K562 (cell line): ENCODE results near the gene LRFN2. TPM values are rescaled to one million over a fixed set of nuclear protein-coding genes. Genes with fewer than 3 reads are reported as not detected.

Experiments used
- ATAC-seq: fragments of 200-7000 bp; cut with Tn5 transposase; 3 replicates; pipeline ENCODE4 v1.9.1; 2020; ENCODE audit warnings: moderate library complexity
- BruUV-seq: library from RNA; stranded (reverse); fragments of 400-500 nt; replicated peaks from 2 replicates; lab custom pipeline; 2021; lab: Mats Ljungman, UMichigan
- CTCF ChIA-PET: fragments of 300-600 bp; formaldehyde crosslinking; extraction: SDS; loops from one replicate; lab custom pipeline; 2021; ENCODE audit warnings: low intra/inter-chr PET ratio; lab: Yijun Ruan, JAX
- POLR2A ChIA-PET: fragments of 300-600, 350-650 bp; sonication (Branson Sonifier 250); formaldehyde crosslinking; extraction: SDS; loops from one replicate; lab custom pipeline; 2021; ENCODE audit warnings: antibody characterized with exemption, inconsistent platforms; lab: Yijun Ruan, JAX
- DNase-seq, 4 experiments: peaks; one replicate each; pipeline versions ENCODE4 v3.0.0 to v3.0.0-alpha.2; 2011 to 2018; ENCODE audit warnings: low spot score in 3 of 4, mixed read lengths in 3 of 4; ENCODE audit errors: extremely low read depth in 1 of 4
- FAIRE-seq: peaks from 2 replicates; lab custom pipeline; 2011; peaks lifted over from hg19 to GRCh38; lab: Jason Lieb, UNC
- H2AFZ ChIP-seq: 2 replicates; pipeline ENCODE4 v1.6.0; 2011; ENCODE audit warnings: low read depth, low read length, control low read depth, inconsistent platforms
- H3K27ac ChIP-seq: fragments of 200-600 bp; 3 replicates; pipeline ENCODE4 v1.8.0; 2011; ENCODE audit warnings: low read depth, mild to moderate bottlenecking, control low read depth, inconsistent platforms, low read length, moderate library complexity, mixed read lengths; ENCODE audit errors: extremely low read depth
- H3K27me3 ChIP-seq, 2 experiments: fragments of 300-600 bp in 1 of 2; 2 replicates in 1 of 2; 3 replicates in 1 of 2; pipeline versions ENCODE4 v1.6.0 to v1.8.0; 2011; ENCODE audit warnings: inconsistent platforms in 2 of 2, low read length in 2 of 2, mild to moderate bottlenecking in 1 of 2, mixed read lengths in 1 of 2, moderate library complexity in 1 of 2; ENCODE audit not compliant: control insufficient read depth in 2 of 2, insufficient read depth in 2 of 2
- H3K36me3 ChIP-seq: fragments of 300-600 bp; 3 replicates; pipeline ENCODE4 v1.8.0; 2011; ENCODE audit warnings: mild to moderate bottlenecking, low read length, inconsistent platforms; ENCODE audit not compliant: control insufficient read depth, insufficient read depth
- H3K4me1 ChIP-seq, 2 experiments: fragments of 200-600 bp in 1 of 2; replicated peaks in 1 of 2; 2 replicates in 1 of 2; 3 replicates in 1 of 2; pipeline versions ENCODE4 v1.5.1 to v1.8.0; 2011; ENCODE audit warnings: inconsistent platforms in 2 of 2, low read length in 2 of 2, mild to moderate bottlenecking in 1 of 2, mixed read lengths in 1 of 2, moderate library complexity in 1 of 2; ENCODE audit not compliant: control insufficient read depth in 2 of 2, insufficient read depth in 2 of 2
- H3K4me2 ChIP-seq: 2 replicates; pipeline ENCODE4 v1.6.1; 2011; ENCODE audit warnings: low read length, control low read depth, inconsistent platforms, mixed read lengths; ENCODE audit not compliant: insufficient read depth
- H3K4me3 ChIP-seq: fragments of 200-600 bp; sonication (generic), shearing (Covaris generic); 2 replicates; pipeline ENCODE4 v1.5.1; 2016; ENCODE audit warnings: control low read depth, inconsistent platforms
- H3K79me2 ChIP-seq: fragments of 200-600 bp; 3 replicates; pipeline ENCODE4 v1.8.0; 2011; ENCODE audit warnings: low read length, inconsistent platforms; ENCODE audit not compliant: control insufficient read depth, insufficient read depth
- H3K9ac ChIP-seq, 2 experiments: 2 replicates each; pipeline versions ENCODE4 v1.6.0 to v1.6.1; 2011; ENCODE audit warnings: low read depth in 2 of 2, low read length in 2 of 2, control low read depth in 1 of 2, inconsistent platforms in 1 of 2, mild to moderate bottlenecking in 1 of 2, mixed read lengths in 1 of 2; ENCODE audit not compliant: insufficient read depth in 1 of 2
- H3K9me1 ChIP-seq: one replicate; pipeline ENCODE4 v1.6.0; 2011; ENCODE audit warnings: inconsistent platforms, mild to moderate bottlenecking, low read length, moderate library complexity; ENCODE audit not compliant: control insufficient read depth, insufficient read depth
- H3K9me3 ChIP-seq: replicated peaks from 2 replicates; pipeline ENCODE4 v1.5.1; 2011; ENCODE audit warnings: low read depth, low read length, inconsistent platforms; ENCODE audit not compliant: control insufficient read depth, insufficient read depth
- H4K20me1 ChIP-seq: replicated peaks from 2 replicates; pipeline ENCODE4 v1.6.1; 2011; ENCODE audit warnings: low read length, inconsistent platforms, mixed read lengths; ENCODE audit not compliant: control insufficient read depth, insufficient read depth
- ARID2 ChIP-seq: fragments of 450-650 bp; IDR thresholded peaks from 2 replicates; pipeline ENCODE4 v1.6.1; 2017; ENCODE audit warnings: antibody characterized with exemption, mild to moderate bottlenecking
- BRD9 ChIP-seq: fragments of 450-650 bp; IDR thresholded peaks from 2 replicates; pipeline ENCODE4 v1.6.1; 2018; ENCODE audit warnings: low read depth; ENCODE audit not compliant: partially characterized antibody
- MXI1 ChIP-seq: IDR thresholded peaks from 2 replicates; pipeline ENCODE4 v1.6.1; 2011; ENCODE audit warnings: low read depth, mild to moderate bottlenecking, improper control_type of control experiment, low read length
- POLR2AphosphoS2 ChIP-seq: IDR thresholded peaks from 2 replicates; pipeline ENCODE4 v1.6.1; 2012; ENCODE audit warnings: low read length, improper control_type of control experiment
- ZNF212 ChIP-seq: fragments of 450-650 bp; formaldehyde crosslinking; IDR thresholded peaks from 2 replicates; pipeline ENCODE4 v1.4.0; 2020; ENCODE audit warnings: mild to moderate bottlenecking
- WGBS: fragments of 100-300 bp; shearing (Covaris generic); methylation state at CpG from one replicate; pipeline ENCODE4 v1.1.6; 2016; ENCODE audit warnings: low coverage, mixed read lengths; ENCODE audit not compliant: insufficient coverage; ENCODE audit errors: missing lambda C conversion rate; 5-methylcytosine and 5-hydroxymethylcytosine counted together
- in situ Hi-C: fragments of 300-500 bp; cut with MboI; formaldehyde crosslinking; loops from 4 replicates; pipeline ENCODE4 v1.15.0; 2018; ENCODE audit warnings: inconsistent platforms, mixed read lengths
- intact Hi-C: fragments of 100-400 bp; cut with micrococcal nuclease; formaldehyde crosslinking; loops from 2 replicates; pipeline ENCODE4 v1.14.2; 2022
- polyA plus RNA-seq, 8 experiments: library from polyadenylated mRNA; depleted of rRNA in 4 of 8; stranded (reverse) in 5 of 8; unstranded in 3 of 8; fragments of >200 nt; fragmentation: Nextera tagmentation in 2 of 8; fragmentation: Illumina TruSeq in 1 of 8; extraction: Ambion mirVana in 2 of 8; extraction: Trizol in 1 of 8; gene quantifications; 2 replicates each; pipeline versions ENCODE4 v1.2.1 to v1.2.3, GENCODE V29; 2011 to 2014; ENCODE audit warnings: inconsistent platforms in 1 of 8, missing spikeins in 1 of 8
- total RNA-seq, 7 experiments: library from RNA; depleted of rRNA in 6 of 7; stranded (reverse); fragments of >200 nt in 6 of 7; fragmentation: Illumina TruSeq in 2 of 7; extraction: Trizol in 2 of 7; gene quantifications; 2 replicates each; pipeline versions ENCODE4 v1.2.1 to v1.2.3, GENCODE V29; 2011 to 2021; ENCODE audit warnings: low replicate concordance in 1 of 7
- TF ChIP-seq, protein P1 (sequence below): IDR thresholded peaks from 2 replicates; pipeline ENCODE4 v1.6.1; 2011; ENCODE audit not compliant: insufficient read length; ENCODE audit errors: extremely low read depth
- TF ChIP-seq, protein P2 (sequence below): fragments of 450-650 bp; IDR thresholded peaks from one replicate; pipeline ENCODE4 v1.6.1; 2018; ENCODE audit warnings: mild to moderate bottlenecking, moderate library complexity; ENCODE audit not compliant: partially characterized antibody
- TF ChIP-seq, protein P3 (sequence below): fragments of 250-450 bp; sonication (Bioruptor Pico); IDR thresholded peaks from 2 replicates; pipeline ENCODE4 v1.5.0; 2022; ENCODE audit warnings: mild to moderate bottlenecking
- TF ChIP-seq, protein P4 (sequence below): sonication (generic); IDR thresholded peaks from 2 replicates; pipeline ENCODE4 v1.6.1; 2016
- TF ChIP-seq, protein P5 (sequence below): fragments of 250-450 bp; sonication (Bioruptor Pico); IDR thresholded peaks from 2 replicates; pipeline ENCODE4 v1.4.0; 2020; ENCODE audit warnings: mild to moderate bottlenecking, moderate library complexity

The LRFN2 gene
- total and polyA plus RNA-seq, 9 of the 15 experiments (the other 6 are each of a cell fraction or from before 2014, with no cell fraction given) = not detected

DNA sequence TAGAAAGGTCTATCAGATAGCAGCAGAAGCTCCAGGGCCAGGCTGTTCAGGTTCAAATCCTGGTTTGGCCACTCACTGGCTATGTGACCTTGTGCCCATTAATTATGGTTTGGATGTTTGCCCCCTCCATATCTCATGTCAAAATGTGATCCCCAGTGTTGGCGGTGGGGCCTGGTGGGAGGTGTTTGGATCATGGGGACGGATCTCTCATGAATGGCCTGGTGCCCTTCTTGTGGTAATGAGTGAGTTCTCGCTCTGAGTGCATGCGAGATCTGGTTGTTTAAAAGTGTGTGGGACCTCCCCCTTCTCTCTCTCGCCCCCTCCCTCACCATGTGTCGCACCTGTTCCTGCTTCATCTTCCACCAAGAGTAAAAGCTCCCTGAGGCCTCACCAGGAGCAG is 240.9 kb downstream of the LRFN2 start:
- no peak overlapping the region for H2AFZ ChIP-seq
- in situ Hi-C loops (loop anchor here (5.0 kb wide), 1 partner anchor 84 kb away; no protein-coding TSS in a partner anchor), intact Hi-C loops (no loop called here)
- ChIA-PET POLR2A (no interaction called here), CTCF (no interaction called here)
- H3K9me1 ChIP-seq = no peaks in the 10 kb centered on the region
- no peaks in the 10 kb centered on the region for H3K79me2 ChIP-seq
- BruUV-seq = no TSS peak
- no peak overlapping the region for H3K27ac ChIP-seq
- ATAC-seq (no peak), FAIRE-seq (no peak), DNase-seq (no peak)
- H4K20me1 ChIP-seq = peaks cover 7% of the 10 kb centered on the region; the same call in 1 of the 2 replicates
- H3K36me3 ChIP-seq = no peaks in the 10 kb centered on the region
- peaks cover 0 to 37% of the 10 kb centered on the region in 2 experiments; a peak in 2 of 5 replicates for H3K27me3 ChIP-seq
- 5% methylated on average over 6 of the region's 6 CpGs for WGBS
- H3K4me2 ChIP-seq = no peak overlapping the region
- no peaks in the 10 kb centered on the region; a peak in 1 of 5 replicates for H3K4me1 ChIP-seq
- H3K4me3 ChIP-seq = no peak overlapping the region
- no peak overlapping the region for H3K9ac ChIP-seq
- no peaks in the 10 kb centered on the region for H3K9me3 ChIP-seq
- TF ChIP-seq BRD9 (no peak), ARID2 (no peak), MXI1 (no peak), ZNF212 (no peak), POLR2AphosphoS2 (no peak)
- TF ChIP-seq, protein P1, sequence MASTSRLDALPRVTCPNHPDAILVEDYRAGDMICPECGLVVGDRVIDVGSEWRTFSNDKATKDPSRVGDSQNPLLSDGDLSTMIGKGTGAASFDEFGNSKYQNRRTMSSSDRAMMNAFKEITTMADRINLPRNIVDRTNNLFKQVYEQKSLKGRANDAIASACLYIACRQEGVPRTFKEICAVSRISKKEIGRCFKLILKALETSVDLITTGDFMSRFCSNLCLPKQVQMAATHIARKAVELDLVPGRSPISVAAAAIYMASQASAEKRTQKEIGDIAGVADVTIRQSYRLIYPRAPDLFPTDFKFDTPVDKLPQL = no peak
- TF ChIP-seq, protein P2, sequence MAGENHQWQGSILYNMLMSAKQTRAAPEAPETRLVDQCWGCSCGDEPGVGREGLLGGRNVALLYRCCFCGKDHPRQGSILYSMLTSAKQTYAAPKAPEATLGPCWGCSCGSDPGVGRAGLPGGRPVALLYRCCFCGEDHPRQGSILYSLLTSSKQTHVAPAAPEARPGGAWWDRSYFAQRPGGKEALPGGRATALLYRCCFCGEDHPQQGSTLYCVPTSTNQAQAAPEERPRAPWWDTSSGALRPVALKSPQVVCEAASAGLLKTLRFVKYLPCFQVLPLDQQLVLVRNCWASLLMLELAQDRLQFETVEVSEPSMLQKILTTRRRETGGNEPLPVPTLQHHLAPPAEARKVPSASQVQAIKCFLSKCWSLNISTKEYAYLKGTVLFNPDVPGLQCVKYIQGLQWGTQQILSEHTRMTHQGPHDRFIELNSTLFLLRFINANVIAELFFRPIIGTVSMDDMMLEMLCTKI = no peak
- TF ChIP-seq, protein P3, sequence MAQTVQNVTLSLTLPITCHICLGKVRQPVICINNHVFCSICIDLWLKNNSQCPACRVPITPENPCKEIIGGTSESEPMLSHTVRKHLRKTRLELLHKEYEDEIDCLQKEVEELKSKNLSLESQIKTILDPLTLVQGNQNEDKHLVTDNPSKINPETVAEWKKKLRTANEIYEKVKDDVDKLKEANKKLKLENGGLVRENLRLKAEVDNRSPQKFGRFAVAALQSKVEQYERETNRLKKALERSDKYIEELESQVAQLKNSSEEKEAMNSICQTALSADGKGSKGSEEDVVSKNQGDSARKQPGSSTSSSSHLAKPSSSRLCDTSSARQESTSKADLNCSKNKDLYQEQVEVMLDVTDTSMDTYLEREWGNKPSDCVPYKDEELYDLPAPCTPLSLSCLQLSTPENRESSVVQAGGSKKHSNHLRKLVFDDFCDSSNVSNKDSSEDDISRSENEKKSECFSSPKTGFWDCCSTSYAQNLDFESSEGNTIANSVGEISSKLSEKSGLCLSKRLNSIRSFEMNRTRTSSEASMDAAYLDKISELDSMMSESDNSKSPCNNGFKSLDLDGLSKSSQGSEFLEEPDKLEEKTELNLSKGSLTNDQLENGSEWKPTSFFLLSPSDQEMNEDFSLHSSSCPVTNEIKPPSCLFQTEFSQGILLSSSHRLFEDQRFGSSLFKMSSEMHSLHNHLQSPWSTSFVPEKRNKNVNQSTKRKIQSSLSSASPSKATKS = no peak
- TF ChIP-seq, protein P4, sequence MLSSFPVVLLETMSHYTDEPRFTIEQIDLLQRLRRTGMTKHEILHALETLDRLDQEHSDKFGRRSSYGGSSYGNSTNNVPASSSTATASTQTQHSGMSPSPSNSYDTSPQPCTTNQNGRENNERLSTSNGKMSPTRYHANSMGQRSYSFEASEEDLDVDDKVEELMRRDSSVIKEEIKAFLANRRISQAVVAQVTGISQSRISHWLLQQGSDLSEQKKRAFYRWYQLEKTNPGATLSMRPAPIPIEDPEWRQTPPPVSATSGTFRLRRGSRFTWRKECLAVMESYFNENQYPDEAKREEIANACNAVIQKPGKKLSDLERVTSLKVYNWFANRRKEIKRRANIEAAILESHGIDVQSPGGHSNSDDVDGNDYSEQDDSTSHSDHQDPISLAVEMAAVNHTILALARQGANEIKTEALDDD = no peak
- TF ChIP-seq, protein P5, sequence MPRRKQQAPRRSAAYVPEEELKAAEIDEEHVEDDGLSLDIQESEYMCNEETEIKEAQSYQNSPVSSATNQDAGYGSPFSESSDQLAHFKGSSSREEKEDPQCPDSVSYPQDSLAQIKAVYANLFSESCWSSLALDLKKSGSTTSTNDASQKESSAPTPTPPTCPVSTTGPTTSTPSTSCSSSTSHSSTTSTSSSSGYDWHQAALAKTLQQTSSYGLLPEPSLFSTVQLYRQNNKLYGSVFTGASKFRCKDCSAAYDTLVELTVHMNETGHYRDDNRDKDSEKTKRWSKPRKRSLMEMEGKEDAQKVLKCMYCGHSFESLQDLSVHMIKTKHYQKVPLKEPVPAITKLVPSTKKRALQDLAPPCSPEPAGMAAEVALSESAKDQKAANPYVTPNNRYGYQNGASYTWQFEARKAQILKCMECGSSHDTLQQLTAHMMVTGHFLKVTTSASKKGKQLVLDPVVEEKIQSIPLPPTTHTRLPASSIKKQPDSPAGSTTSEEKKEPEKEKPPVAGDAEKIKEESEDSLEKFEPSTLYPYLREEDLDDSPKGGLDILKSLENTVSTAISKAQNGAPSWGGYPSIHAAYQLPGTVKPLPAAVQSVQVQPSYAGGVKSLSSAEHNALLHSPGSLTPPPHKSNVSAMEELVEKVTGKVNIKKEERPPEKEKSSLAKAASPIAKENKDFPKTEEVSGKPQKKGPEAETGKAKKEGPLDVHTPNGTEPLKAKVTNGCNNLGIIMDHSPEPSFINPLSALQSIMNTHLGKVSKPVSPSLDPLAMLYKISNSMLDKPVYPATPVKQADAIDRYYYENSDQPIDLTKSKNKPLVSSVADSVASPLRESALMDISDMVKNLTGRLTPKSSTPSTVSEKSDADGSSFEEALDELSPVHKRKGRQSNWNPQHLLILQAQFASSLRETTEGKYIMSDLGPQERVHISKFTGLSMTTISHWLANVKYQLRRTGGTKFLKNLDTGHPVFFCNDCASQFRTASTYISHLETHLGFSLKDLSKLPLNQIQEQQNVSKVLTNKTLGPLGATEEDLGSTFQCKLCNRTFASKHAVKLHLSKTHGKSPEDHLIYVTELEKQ = no peak
